SK-N-SH treated with all-trans-retinoic acid at 6 μM for 48 hours (cell line): ENCODE results near the gene TWIST2.

ENCODE experiments used
- ATAC-seq: fragments of 200-7000 bp; cut with Tn5 transposase; 3 replicates; pipeline ENCODE4 v1.9.1; 2020; ENCODE audit warnings: mild to moderate bottlenecking, moderate library complexity
- ARNTL ChIP-seq: fragments of 450-650 bp; formaldehyde crosslinking; IDR thresholded peaks from 2 replicates; pipeline ENCODE4 v1.5.0; 2020; ENCODE audit warnings: low read depth, mild to moderate bottlenecking, moderate library complexity, borderline replicate concordance
- BACH2 ChIP-seq: fragments of 250-450 bp; sonication (Bioruptor Pico); IDR thresholded peaks from 2 replicates; pipeline ENCODE4 v1.9.0; 2021; ENCODE audit warnings: mild to moderate bottlenecking, borderline replicate concordance
- CSDC2 ChIP-seq: fragments of 250-450 bp; sonication (Bioruptor Pico); IDR thresholded peaks from 2 replicates; pipeline ENCODE4 v1.5.0; 2020; ENCODE audit warnings: mild to moderate bottlenecking, moderate library complexity
- CSRNP3 ChIP-seq: fragments of 250-450 bp; sonication (Bioruptor Pico); IDR thresholded peaks from 2 replicates; pipeline ENCODE4 v1.5.1; 2021; ENCODE audit warnings: mild to moderate bottlenecking, moderate library complexity
- ESRRG ChIP-seq: fragments of 250-450 bp; sonication (Bioruptor Pico); IDR thresholded peaks from 2 replicates; pipeline ENCODE4 v1.6.1; 2021; ENCODE audit warnings: mild to moderate bottlenecking
- GLIS3 ChIP-seq: fragments of 250-450 bp; sonication (Bioruptor Pico); IDR thresholded peaks from 2 replicates; pipeline ENCODE4 v1.5.0; 2020; ENCODE audit warnings: mild to moderate bottlenecking, moderate library complexity
- ISL1 ChIP-seq: fragments of 250-450 bp; sonication (Bioruptor Pico); IDR thresholded peaks from 2 replicates; pipeline ENCODE4 v2.1.2; 2022; ENCODE audit warnings: mild to moderate bottlenecking, moderate library complexity
- OSR1 ChIP-seq: fragments of 250-450 bp; sonication (Bioruptor Pico); IDR thresholded peaks from 2 replicates; pipeline ENCODE4 v1.8.0; 2022; ENCODE audit warnings: moderate library complexity, mild to moderate bottlenecking, inconsistent platforms
- PATZ1 ChIP-seq: fragments of 250-450 bp; sonication (Bioruptor Pico); IDR thresholded peaks from 2 replicates; pipeline ENCODE4 v1.8.0; 2020; ENCODE audit warnings: mild to moderate bottlenecking, moderate library complexity, borderline replicate concordance
- POU6F1 ChIP-seq: fragments of 250-450 bp; sonication (Bioruptor Pico); IDR thresholded peaks from 2 replicates; pipeline ENCODE4 v1.8.0; 2021; ENCODE audit warnings: low read depth, mild to moderate bottlenecking, moderate library complexity, borderline replicate concordance
- PPARA ChIP-seq: fragments of 250-450 bp; sonication (Bioruptor Pico); IDR thresholded peaks from 2 replicates; pipeline ENCODE4 v1.5.0; 2020; ENCODE audit warnings: mild to moderate bottlenecking, borderline replicate concordance
- RARB ChIP-seq: fragments of 250-450 bp; sonication (Bioruptor Pico); IDR thresholded peaks from 2 replicates; pipeline ENCODE4 v1.8.0; 2021; ENCODE audit warnings: mild to moderate bottlenecking, moderate library complexity
- SNAI2 ChIP-seq: fragments of 250-450 bp; sonication (Bioruptor Pico); IDR thresholded peaks from 2 replicates; pipeline ENCODE4 v1.5.0; 2020; ENCODE audit warnings: mild to moderate bottlenecking, moderate library complexity
- TCF4 ChIP-seq: fragments of 250-450 bp; sonication (Bioruptor Pico); IDR thresholded peaks from 2 replicates; pipeline ENCODE4 v1.8.0; 2021; ENCODE audit warnings: mild to moderate bottlenecking, moderate library complexity, borderline replicate concordance
- TOX ChIP-seq: fragments of 250-450 bp; sonication (Bioruptor Pico); IDR thresholded peaks from 2 replicates; pipeline ENCODE4 v1.8.0; 2021; ENCODE audit warnings: mild to moderate bottlenecking, moderate library complexity, borderline replicate concordance
- TSHZ2 ChIP-seq: fragments of 250-450 bp; sonication (Bioruptor Pico); IDR thresholded peaks from 2 replicates; pipeline ENCODE4 v1.5.0; 2020; ENCODE audit warnings: mild to moderate bottlenecking, moderate library complexity
- ZFP3 ChIP-seq: fragments of 250-450 bp; sonication (Bioruptor Pico); IDR thresholded peaks from 2 replicates; pipeline ENCODE4 v1.5.0; 2020; ENCODE audit warnings: mild to moderate bottlenecking, moderate library complexity
- ZFP30 ChIP-seq: fragments of 450-650 bp; formaldehyde crosslinking; IDR thresholded peaks from 2 replicates; pipeline ENCODE4 v1.5.0; 2022; ENCODE audit warnings: mild to moderate bottlenecking, moderate library complexity
- ZNF565 ChIP-seq: fragments of 450-650 bp; formaldehyde crosslinking; conservative IDR thresholded peaks from 2 replicates; pipeline ENCODE4 v1.5.0; 2020; ENCODE audit warnings: low read depth, mild to moderate bottlenecking, moderate library complexity
- ZNF70 ChIP-seq: fragments of 450-650 bp; formaldehyde crosslinking; IDR thresholded peaks from 2 replicates; pipeline ENCODE4 v1.5.0; 2020; ENCODE audit warnings: mild to moderate bottlenecking, moderate library complexity
- ZNF8 ChIP-seq: fragments of 450-650 bp; formaldehyde crosslinking; IDR thresholded peaks from 2 replicates; pipeline ENCODE4 v1.5.0; 2020; ENCODE audit warnings: mild to moderate bottlenecking, moderate library complexity

The TWIST2 gene

GRCh38 chr2:238943338-238944067 lies 95.6 kb downstream of the TWIST2 start:
- no peak for ATAC-seq
- TF ChIP-seq TOX (CRISPR knock-in tag) (no peak), GLIS3 (no peak), ZNF70 (CRISPR knock-in tag) (no peak), SNAI2 (CRISPR knock-in tag) (no peak), CSRNP3 (CRISPR knock-in tag) (no peak), CSDC2 (CRISPR knock-in tag) (no peak), ISL1 (CRISPR knock-in tag) (no peak), TCF4 (CRISPR knock-in tag) (no peak), RARB (CRISPR knock-in tag) (no peak), BACH2 (no peak), ARNTL (no peak), TSHZ2 (no peak), ZNF565 (CRISPR knock-in tag) (no peak), PPARA (CRISPR knock-in tag) (no peak), ZNF8 (CRISPR knock-in tag) (no peak), POU6F1 (CRISPR knock-in tag) (no peak), OSR1 (no peak), PATZ1 (CRISPR knock-in tag) (no peak), ZFP30 (CRISPR knock-in tag) (no peak)
- TF ChIP-seq, all 23 proteins: peak for 0

GRCh38 chr2:238945433-238946150 lies 97.7 kb downstream of the TWIST2 start:
- ATAC-seq: peak; percentile 57; the same call in 1 of the 3 replicates
- TF ChIP-seq ZFP3 (CRISPR knock-in tag) (no peak), OSR1 (no peak), ESRRG (CRISPR knock-in tag) (no peak), TSHZ2 (no peak), GLIS3 (no peak)
- TF ChIP-seq, all 23 proteins: peak for 0
